Nephron (organoid): Measurements from ENCODE around the gene ZDHHC21.

Experiments used
- H3K27ac Mint-ChIP-seq, 3 experiments: 2 replicates each; pipeline ENCODE4 v1.8.0; 2020; ENCODE audit warnings: mixed read lengths in 3 of 3, mild to moderate bottlenecking in 2 of 3, moderate library complexity in 1 of 3
- H3K27me3 Mint-ChIP-seq: 2 replicates; pipeline ENCODE4 v1.8.0; 2021; ENCODE audit warnings: low read depth, mild to moderate bottlenecking, moderate library complexity, mixed read lengths
- H3K36me3 Mint-ChIP-seq: 2 replicates; pipeline ENCODE4 v1.8.0; 2020; ENCODE audit warnings: low read depth, mixed read lengths
- H3K4me1 Mint-ChIP-seq: 2 replicates; pipeline ENCODE4 v1.8.0; 2020; ENCODE audit warnings: mixed read lengths
- H3K4me3 Mint-ChIP-seq, 3 experiments: 2 replicates each; pipeline ENCODE4 v1.8.0; 2020; ENCODE audit warnings: mild to moderate bottlenecking in 3 of 3, mixed read lengths in 3 of 3, moderate library complexity in 2 of 3
- H3K9me3 Mint-ChIP-seq: 2 replicates; pipeline ENCODE4 v1.8.0; 2020; ENCODE audit warnings: mixed read lengths
- TF ChIP-seq, protein P1 (sequence below), 3 experiments: fragments of 200-600 bp; sonication (generic); IDR thresholded peaks; one replicate each; pipeline ENCODE4 v1.5.0; 2021; ENCODE audit warnings: antibody characterized with exemption in 3 of 3; ENCODE audit not compliant: unreplicated experiment in 3 of 3

Gene ZDHHC21, protein sequence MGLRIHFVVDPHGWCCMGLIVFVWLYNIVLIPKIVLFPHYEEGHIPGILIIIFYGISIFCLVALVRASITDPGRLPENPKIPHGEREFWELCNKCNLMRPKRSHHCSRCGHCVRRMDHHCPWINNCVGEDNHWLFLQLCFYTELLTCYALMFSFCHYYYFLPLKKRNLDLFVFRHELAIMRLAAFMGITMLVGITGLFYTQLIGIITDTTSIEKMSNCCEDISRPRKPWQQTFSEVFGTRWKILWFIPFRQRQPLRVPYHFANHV

DNA sequence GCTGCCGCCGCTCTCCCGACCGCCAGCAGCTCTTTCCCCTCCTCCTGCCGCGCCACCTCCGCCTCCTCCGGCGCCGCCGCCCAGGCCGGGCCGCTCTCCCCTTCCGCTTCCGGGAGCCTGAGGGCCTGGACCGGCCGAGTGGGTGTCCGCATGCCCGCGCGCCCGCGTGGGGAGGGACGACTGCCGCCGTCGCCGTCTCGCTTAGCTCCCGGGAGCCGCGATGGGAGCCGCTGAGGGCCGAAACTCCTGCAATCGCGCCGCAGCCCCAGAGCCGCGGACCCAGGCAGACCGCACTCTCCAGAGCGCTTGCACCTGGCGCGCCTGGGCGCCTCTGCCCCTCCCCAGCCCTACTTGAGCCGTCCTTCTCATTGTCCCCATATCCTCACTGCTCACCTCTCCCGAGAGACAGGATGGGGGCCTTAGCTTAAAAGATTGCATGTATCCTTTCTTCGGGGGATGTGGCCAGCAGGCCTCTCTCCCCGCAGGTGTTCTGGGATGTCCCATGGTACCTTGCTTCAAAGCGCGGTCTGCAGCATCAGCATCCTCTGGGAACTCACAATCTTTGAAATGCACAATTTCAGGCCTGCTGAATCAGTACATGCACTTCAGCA, at the start of gene ZDHHC21:
TSS of gene ZDHHC21 (minus strand) at position 182 of the 611 bp plus-strand sequence. CDS start 19,092 bp downstream, outside the sequence.
- TF ChIP-seq, protein P1, sequence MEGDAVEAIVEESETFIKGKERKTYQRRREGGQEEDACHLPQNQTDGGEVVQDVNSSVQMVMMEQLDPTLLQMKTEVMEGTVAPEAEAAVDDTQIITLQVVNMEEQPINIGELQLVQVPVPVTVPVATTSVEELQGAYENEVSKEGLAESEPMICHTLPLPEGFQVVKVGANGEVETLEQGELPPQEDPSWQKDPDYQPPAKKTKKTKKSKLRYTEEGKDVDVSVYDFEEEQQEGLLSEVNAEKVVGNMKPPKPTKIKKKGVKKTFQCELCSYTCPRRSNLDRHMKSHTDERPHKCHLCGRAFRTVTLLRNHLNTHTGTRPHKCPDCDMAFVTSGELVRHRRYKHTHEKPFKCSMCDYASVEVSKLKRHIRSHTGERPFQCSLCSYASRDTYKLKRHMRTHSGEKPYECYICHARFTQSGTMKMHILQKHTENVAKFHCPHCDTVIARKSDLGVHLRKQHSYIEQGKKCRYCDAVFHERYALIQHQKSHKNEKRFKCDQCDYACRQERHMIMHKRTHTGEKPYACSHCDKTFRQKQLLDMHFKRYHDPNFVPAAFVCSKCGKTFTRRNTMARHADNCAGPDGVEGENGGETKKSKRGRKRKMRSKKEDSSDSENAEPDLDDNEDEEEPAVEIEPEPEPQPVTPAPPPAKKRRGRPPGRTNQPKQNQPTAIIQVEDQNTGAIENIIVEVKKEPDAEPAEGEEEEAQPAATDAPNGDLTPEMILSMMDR (IDR thresholded peaks at IDR 0.05; ENCODE audit: unreplicated experiment in 3 of 3) = no peak
- peaks cover 10% of the 10 kb centered on the region for H3K36me3 Mint-ChIP-seq

DNA sequence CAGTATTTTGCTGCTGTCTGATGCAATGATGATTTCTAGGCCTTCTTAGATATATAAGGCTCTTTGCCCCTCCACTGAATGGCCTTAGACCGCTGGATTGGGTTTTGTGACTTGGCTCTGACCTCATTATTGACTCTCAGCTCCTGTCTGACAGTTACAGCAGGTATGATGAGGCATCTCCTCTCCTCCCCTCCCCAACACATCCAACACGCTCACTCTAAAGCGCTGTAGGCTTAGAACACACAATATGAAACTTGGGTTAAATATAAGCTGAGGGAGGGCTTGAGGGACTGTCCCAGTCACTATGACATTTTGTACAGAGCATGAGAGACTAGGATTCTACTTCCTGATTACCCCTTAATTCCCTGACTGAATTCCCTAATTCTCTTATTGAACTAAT, 48.1 kb upstream of the ZDHHC21 start:
- TF ChIP-seq, protein P1 (IDR thresholded peaks at IDR 0.05; ENCODE audit: unreplicated experiment in 3 of 3) = no peak
- no peak overlapping the region for H3K4me3 Mint-ChIP-seq
- no peaks in the 10 kb centered on the region for H3K4me1 Mint-ChIP-seq
- H3K36me3 Mint-ChIP-seq = peaks cover 63% of the 10 kb centered on the region
- no peak overlapping the region for H3K27ac Mint-ChIP-seq
- no peaks in the 10 kb centered on the region for H3K9me3 Mint-ChIP-seq
- no peaks in the 10 kb centered on the region for H3K27me3 Mint-ChIP-seq

More for the DNA sequence above, at the start of gene ZDHHC21:
- no peaks in the 10 kb centered on the region for H3K9me3 Mint-ChIP-seq
- H3K4me3 Mint-ChIP-seq = peak within 1 kb of the TSS; percentile 97 to 98 (median 98)
- no peaks in the 10 kb centered on the region for H3K27me3 Mint-ChIP-seq
- peaks cover 22% of the 10 kb centered on the region for H3K4me1 Mint-ChIP-seq
- H3K27ac Mint-ChIP-seq = peak within 1 kb of the TSS; percentile 95 to 98 (median 97)

DNA sequence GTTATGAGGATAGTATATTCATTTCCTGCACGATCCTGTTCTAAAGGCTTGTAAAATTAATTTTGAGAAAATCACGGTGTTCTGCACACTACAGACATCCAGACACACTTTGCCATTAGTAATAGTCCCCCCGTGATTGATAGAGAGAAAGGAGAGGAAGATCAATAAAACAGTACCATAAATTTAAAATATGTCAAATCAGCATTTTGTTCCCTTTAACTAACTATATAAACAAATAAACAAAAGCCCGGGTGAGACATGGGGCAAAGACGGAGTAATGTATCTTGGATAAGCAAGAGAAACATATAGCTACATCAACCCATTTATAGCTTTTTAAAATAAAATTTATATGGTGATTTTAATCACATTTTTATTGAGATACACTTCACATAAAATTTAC, 39.9 kb upstream of the ZDHHC21 start:
- Mint-ChIP-seq H3K27me3 (no peaks in the 10 kb centered on the region), H3K4me3 (no peak overlapping the region), H3K9me3 (no peaks in the 10 kb centered on the region), H3K4me1 (peaks cover 3% of the 10 kb centered on the region), H3K27ac (no peak overlapping the region), H3K36me3 (peaks cover 53% of the 10 kb centered on the region)
- TF ChIP-seq, protein P1 (IDR thresholded peaks at IDR 0.05; ENCODE audit: unreplicated experiment in 3 of 3) = no peak

DNA sequence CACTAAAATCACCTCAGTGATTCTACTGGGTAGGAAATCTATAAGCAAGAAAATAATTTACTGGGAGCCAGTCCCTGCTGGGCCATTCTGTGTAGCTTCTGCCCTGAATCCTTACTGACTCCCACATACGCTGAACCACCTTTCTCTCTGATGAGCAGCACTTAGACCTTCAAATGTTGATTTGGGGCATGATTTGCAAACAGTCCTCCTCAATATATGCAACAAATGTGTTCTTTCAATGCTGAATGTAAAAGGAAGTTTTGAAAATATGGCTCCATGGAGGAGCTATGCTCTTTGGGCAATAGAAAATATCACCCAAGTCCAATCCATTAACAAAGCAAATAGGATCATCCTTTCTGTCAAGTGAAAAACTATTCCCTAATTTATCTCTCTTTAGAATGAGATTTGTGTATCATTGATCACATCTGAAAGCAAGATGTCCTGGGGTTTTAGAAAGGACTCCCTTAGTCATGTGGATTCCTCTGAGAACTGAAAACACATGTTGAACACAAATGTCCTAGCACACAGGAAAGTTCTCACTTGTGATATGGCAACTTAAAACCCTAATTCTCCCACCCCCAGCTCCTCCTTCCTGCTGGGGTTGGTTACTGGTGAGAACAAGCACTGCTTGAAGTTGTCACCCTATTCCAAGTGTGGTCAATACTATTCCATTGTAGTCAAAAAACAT, 38.2 kb upstream of the ZDHHC21 start:
- H3K4me3 Mint-ChIP-seq = no peak overlapping the region
- H3K4me1 Mint-ChIP-seq = peaks cover 3% of the 10 kb centered on the region
- H3K9me3 Mint-ChIP-seq = no peaks in the 10 kb centered on the region
- H3K36me3 Mint-ChIP-seq = peaks cover 37% of the 10 kb centered on the region
- TF ChIP-seq, protein P1 (IDR thresholded peaks at IDR 0.05; ENCODE audit: unreplicated experiment in 3 of 3) = no peak
- peak overlapping the region in 1 of 3 experiments; percentile 27 for H3K27ac Mint-ChIP-seq
- H3K27me3 Mint-ChIP-seq = no peaks in the 10 kb centered on the region

DNA sequence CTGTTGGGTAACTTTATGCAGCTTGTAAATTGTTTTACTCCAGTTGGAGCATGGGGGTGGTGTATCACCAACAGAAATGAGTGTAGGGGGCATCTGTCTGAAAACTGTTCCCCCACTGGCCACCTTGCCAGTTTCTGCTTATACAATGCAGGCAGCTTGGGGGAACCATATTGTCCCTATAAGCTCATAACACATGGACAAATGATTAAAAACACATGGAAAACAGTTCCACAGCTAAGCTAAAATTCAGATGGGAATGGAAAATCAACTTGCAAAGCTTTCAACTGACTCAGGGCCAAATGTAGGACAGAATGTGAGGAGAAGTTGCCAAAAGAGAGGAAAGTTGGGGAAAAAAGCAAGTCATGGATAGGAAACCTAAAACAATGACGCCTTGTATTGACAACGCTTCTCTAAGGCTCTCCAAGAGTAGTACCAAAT, 37.2 kb upstream of the ZDHHC21 start:
- Mint-ChIP-seq H3K9me3 (no peaks in the 10 kb centered on the region), H3K27ac (peak overlapping the region; percentile 27 to 51 (median 31)), H3K27me3 (no peaks in the 10 kb centered on the region), H3K4me1 (peaks cover 3% of the 10 kb centered on the region), H3K4me3 (no peak overlapping the region), H3K36me3 (peaks cover 32% of the 10 kb centered on the region)
- TF ChIP-seq, protein P1 (IDR thresholded peaks at IDR 0.05; ENCODE audit: unreplicated experiment in 3 of 3) = no peak
